GM08714 (cell line): ENCODE results near the gene TRAPPC3L.

ENCODE experiments used
- H3K4me3 ChIP-seq: fragments of 200-500 bp; sonication (Bioruptor generic); 2 replicates; pipeline ENCODE4 v1.5.1; 2014; ENCODE audit warnings: mild to moderate bottlenecking, low read length, inconsistent platforms
- ZNF274 ChIP-seq: IDR thresholded peaks from 2 replicates; pipeline ENCODE4 v1.6.1; 2012; ENCODE audit warnings: mild to moderate bottlenecking, low read depth, low read length

The TRAPPC3L gene

GRCh38 chr6:116456106-116456505 is 89.4 kb downstream of the TRAPPC3L start:
- no peak for TF ChIP-seq ZNF274
- no peak overlapping the region for H3K4me3 ChIP-seq

- no peak overlapping the region for H3K4me3 ChIP-seq
- no peak for TF ChIP-seq ZNF274
Measured at GRCh38 chr6:116452531-116452930, 93.0 kb downstream of the TRAPPC3L start.

GRCh38 chr6:116451916-116452315 is 93.6 kb downstream of the TRAPPC3L start:
- no peak for TF ChIP-seq ZNF274
- no peak overlapping the region for H3K4me3 ChIP-seq

- no peak overlapping the region for H3K4me3 ChIP-seq
- TF ChIP-seq ZNF274 = no peak
Measured at GRCh38 chr6:116450769-116451740, 94.4 kb downstream of the TRAPPC3L start.

- H3K4me3 ChIP-seq = no peak overlapping the region
- TF ChIP-seq ZNF274 = no peak
Measured at GRCh38 chr6:116450185-116450710, 95.2 kb downstream of the TRAPPC3L start.

GRCh38 chr6:116449565-116449964 is 95.9 kb downstream of the TRAPPC3L start:
- no peak for TF ChIP-seq ZNF274
- no peak overlapping the region for H3K4me3 ChIP-seq

GRCh38 chr6:116447496-116448011 is 97.9 kb downstream of the TRAPPC3L start:
- no peak overlapping the region for H3K4me3 ChIP-seq
- no peak for TF ChIP-seq ZNF274

GRCh38 chr6:116447052-116447451 is 98.4 kb downstream of the TRAPPC3L start:
- no peak for TF ChIP-seq ZNF274
- no peak overlapping the region for H3K4me3 ChIP-seq

GRCh38 chr6:116446399-116446798 is 99.1 kb downstream of the TRAPPC3L start:
- TF ChIP-seq ZNF274 = no peak
- H3K4me3 ChIP-seq = no peak overlapping the region

- H3K4me3 ChIP-seq = no peak overlapping the region
- TF ChIP-seq ZNF274 = no peak
Measured at GRCh38 chr6:116445102-116445501, 100.4 kb downstream of the TRAPPC3L start.
